Fibroblast of skin of left quadriceps (primary cell): ENCODE results near the gene OR4C5.
"Not testable (repeated sequence)": the region's sequence is repeated elsewhere in the genome, so short reads cannot be mapped to it uniquely, and the experiment has no call there.

Experiments used
- DNase-seq, 2 experiments: peaks; one replicate each; pipeline ENCODE4 v3.0.0-alpha.2; 2013; ENCODE audit warnings: low read depth in 2 of 2

OR4C5 gene

DNA sequence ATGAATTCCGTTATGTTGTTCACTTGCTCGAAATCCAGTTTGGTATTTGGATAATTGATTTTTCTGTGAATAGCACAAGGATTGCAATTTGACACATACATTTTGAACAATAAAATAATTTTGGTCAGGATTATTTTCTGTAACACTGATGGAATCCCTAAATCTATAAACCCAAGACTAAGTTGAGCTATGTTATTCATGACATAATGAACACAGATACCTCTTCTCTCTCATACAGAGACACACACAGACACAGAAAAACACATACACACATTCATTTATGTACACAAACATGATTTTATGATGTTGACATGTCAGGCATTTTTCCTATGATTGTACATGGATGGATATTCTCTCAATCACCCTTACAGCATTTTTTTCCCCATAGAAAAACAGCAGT is at the start of gene OR4C5:
Gene OR4C5, minus strand, starts transcription at position 101 of the 400 bp plus-strand sequence. Its CDS starts 0 bp downstream, at position 101.
- DNase-seq, result no peak

- DNase-seq, result no peak
Measured at GRCh38 chr11:48384670-48385069, 18.4 kb upstream of the OR4C5 start.

DNA sequence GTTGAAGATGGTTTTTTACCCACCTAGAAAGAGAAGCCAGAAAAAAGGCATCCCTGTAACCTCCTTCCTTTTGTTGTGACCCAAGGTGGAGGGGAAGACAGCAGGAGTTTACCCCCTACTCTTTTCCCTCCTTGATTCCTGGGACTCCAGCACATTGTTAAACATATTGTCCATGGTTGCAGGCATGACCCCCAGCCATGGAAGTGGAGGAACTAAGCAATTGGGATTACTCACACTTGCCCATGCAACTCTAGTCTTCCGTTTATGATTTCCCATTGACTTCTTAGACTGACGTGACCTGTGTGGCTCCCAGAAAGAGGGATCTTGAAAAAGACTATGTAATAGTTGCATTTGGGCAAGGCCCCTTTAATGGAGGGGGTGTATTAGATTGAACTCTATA is 17.9 kb upstream of the OR4C5 start:
- DNase-seq, result not testable (repeated sequence)

DNA sequence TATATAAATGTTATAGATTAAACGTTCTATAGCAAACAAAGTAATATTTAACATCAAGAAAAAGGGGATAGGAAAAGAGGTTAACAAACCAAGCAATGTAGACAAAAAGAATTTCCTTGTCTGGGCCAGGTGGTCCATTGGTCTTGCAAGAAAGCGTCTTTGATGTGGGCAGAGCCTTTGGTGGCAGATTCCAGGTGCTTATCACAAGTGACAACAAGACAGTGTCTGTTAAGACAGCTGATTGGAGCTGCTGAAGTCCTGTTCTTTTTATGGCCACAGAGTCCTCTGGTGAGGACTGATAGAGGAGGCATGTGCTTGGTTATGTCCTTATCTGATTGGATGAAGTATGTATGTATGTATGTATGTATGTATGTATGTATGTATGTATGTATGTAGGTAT is 5.0 kb downstream of the OR4C5 start:
- DNase-seq, result not testable (repeated sequence)

DNA sequence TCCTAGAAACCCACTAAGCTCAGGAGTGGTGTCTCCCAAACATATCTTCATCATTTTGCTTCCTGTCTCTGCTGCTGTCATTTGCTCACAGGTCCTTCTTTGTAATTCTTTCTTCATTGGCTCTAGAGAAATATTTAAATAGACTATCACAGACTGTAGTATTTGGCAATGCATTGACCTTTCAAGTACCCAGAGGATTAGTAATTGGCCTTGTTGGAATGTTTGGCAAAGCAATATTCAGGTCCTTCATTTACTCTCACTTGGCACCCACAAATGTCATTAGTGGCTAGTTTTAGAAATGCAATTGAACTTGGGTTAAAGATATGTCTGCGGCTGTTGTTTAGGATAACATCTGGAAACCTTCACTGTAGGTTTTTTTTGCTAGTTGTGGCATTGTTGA is 11.6 kb downstream of the OR4C5 start:
- DNase-seq, result no peak

- DNase-seq, result no peak
Measured at GRCh38 chr11:48354013-48354412, 12.3 kb downstream of the OR4C5 start.

GRCh38 chr11:48346286-48346685 is 20.0 kb downstream of the OR4C5 start:
- not testable (repeated sequence) for DNase-seq

DNA sequence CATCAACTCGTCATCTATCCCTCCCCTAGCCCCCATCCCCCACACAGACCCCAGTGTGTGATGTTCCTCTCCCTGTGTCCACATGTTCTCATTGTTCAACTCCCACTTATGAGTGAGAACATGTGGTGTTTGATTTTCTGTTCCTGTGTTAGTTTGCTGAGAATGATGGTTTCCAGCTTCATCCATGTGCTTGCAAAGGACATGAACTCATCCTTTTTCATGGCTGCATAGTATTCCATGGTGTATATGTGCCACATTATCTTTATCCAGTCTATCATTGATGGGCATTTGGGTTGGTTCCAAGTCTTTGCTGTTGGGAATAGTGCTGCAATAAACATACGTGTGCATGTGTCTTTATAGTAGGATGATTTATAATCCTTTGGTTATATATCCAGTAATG is 23.8 kb downstream of the OR4C5 start:
- DNase-seq, result not testable (repeated sequence)

DNA sequence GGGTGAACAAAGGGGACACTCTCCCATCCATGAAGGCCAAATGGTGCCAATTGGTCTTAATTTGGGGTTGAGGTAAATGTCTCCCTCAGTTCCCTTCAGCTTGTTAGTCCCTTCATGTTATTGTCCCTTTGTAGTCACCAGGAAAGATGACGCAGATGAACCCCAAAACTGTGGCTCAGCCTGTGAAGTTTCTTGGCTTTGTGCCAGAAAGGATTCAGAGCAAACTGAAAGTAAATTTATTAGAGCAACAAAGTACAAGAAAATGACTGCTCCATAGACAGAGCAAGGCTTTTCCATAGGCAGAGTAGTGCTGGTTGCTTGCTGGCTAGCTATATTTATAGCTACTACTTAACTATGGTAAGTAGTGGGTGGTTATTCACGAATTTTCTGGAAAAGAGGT is 24.8 kb downstream of the OR4C5 start:
- no peak for DNase-seq

DNA sequence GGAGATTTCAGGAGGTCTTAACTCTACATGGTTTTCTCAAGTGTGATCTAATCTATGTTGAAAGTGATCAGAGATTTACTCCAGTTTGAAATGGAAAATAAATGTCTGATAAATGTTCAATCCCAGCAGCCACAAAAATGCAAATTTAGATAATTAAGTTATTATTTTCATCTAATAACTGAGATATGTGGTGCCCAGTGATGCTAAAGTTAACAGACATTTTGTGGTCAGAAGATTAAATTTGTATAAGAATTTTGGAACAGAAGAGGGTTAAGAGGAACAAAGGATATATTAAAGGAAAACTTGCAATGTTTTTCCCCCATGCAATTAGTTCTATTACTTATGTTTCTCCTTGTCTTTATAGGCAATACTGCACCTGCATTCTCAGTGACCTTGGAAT is 41.6 kb downstream of the OR4C5 start, which contains the start of gene OR4C3:
Gene OR4C3, plus strand, starts transcription at position 301 of the 400 bp plus-strand sequence. CDS start 102 bp downstream, outside the sequence.
- not testable (repeated sequence) for DNase-seq

GRCh38 chr11:48319813-48320212 is 46.5 kb downstream of the OR4C5 start:
- not testable (repeated sequence) for DNase-seq
